AML-193 (cell line): ENCODE results near the gene TUBD1.
A peak's percentile ranks its signal among the peaks of the same experiment; 100 is the strongest.
"Not testable (repeated sequence)": the region's sequence is repeated elsewhere in the genome, so short reads cannot be mapped to it uniquely, and the experiment has no call there.

Experiments used
- DNase-seq, 2 experiments: peaks; one replicate each; lab custom pipeline; 2025; lab: John Stamatoyannopoulos, UW

TUBD1 gene, protein sequence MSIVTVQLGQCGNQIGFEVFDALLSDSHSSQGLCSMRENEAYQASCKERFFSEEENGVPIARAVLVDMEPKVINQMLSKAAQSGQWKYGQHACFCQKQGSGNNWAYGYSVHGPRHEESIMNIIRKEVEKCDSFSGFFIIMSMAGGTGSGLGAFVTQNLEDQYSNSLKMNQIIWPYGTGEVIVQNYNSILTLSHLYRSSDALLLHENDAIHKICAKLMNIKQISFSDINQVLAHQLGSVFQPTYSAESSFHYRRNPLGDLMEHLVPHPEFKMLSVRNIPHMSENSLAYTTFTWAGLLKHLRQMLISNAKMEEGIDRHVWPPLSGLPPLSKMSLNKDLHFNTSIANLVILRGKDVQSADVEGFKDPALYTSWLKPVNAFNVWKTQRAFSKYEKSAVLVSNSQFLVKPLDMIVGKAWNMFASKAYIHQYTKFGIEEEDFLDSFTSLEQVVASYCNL

DNA sequence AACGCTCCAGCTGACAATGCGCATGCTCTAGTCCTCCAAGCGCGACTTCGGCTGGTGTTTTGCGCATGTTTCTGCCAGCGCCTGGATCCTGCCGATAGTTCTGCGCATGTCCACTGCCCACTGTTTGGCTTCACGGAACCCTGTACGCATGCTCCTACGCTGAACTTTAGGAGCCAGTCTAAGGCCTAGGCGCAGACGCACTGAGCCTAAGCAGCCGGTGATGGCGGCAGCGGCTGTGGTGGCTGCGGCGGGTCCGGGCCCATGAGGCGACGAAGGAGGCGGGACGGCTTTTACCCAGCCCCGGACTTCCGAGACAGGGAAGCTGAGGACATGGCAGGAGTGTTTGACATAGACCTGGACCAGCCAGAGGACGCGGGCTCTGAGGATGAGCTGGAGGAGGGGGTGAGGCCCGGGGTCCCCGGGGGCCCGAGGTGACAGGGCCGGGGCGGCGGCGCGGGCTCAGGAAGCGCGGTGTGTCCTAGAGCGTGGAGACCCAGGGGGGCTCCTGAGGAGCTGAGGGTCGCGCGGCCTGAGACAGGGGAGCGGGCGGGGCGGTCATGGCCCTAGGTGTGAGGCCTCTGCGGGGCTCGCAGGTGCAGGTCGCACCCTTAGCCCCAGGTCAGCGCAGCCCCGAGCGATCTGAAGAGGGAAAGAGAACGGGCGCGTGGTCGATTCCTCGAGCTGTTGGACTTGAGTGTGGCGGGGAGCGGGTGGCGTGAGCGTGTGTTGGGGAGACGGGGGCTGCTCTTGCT is at the start of gene TUBD1, which contains the start of gene RPS6KB1:
TUBD1 (minus strand) TSS at position 20 of the 752 bp plus-strand sequence. CDS start 1,941 bp downstream, outside the sequence.
RPS6KB1 (plus strand) TSS at position 198 of the 752 bp plus-strand sequence; CDS start at position 262, 64 bp downstream.
- peak; percentile 100 for DNase-seq

GRCh38 chr17:59941131-59941530 is 48.4 kb upstream of the TUBD1 start:
- DNase-seq = no peak

DNA sequence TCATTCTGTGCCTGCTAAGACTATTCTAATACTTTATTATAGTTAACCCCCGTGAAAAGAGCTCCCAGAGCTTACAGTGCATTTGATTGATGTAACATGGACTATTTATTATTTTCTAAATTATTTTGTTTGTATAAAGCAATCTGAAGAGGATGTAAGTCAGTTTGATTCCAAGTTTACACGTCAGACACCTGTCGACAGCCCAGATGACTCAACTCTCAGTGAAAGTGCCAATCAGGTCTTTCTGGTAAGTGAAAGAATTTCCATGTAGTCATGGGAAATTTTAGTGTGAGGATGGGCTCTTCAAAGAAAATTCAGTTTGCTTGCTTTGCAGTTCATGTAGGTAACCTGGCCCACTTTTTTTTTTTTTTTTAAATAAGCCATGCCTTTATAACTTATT is 48.0 kb upstream of the TUBD1 start:
- DNase-seq = not testable (repeated sequence)

DNA sequence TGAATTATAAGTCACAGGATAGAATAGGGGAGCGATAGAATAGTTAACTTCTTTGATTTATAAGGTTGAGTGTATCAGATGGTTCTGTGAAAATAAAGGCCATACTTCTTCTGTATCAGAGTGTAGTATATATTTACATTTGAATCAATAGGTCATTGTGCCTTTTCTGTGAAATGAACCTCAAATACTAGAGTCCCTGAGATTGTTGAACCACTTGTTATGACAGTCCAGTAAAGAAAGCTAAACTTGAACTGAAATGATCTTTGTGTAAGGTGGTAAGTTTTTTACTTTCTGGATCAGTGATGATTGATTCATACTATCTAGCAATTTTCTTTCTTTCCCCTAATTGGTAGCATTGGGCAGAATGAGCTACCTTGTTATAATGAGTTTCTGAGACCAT is 40.6 kb upstream of the TUBD1 start:
- not testable (repeated sequence) for DNase-seq

- DNase-seq = peak; percentile 8 to 12
Measured at GRCh38 chr17:59930768-59931167, 38.0 kb upstream of the TUBD1 start.

GRCh38 chr17:59930121-59930520 is 37.4 kb upstream of the TUBD1 start:
- DNase-seq = not testable (repeated sequence)

DNA sequence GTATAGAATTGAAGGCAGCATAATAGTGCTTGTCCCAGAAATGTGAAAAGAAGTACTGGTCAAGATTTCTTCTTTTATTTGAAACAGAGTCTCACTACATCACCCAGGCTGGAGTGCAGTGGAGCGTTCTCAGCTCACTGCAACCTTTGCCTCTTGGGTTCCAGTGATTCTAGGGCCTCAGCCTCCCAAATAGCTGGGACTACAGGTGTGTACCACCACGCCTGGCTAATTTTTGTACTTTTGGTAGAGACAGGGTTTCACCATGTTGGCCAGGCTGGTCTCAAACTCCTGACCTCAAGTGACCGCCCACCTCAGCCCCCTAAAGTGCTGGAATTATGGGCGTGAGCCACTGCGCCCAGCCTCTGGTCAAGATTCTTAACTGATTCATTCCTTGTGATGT is 27.9 kb upstream of the TUBD1 start:
- DNase-seq = not testable (repeated sequence)

DNA sequence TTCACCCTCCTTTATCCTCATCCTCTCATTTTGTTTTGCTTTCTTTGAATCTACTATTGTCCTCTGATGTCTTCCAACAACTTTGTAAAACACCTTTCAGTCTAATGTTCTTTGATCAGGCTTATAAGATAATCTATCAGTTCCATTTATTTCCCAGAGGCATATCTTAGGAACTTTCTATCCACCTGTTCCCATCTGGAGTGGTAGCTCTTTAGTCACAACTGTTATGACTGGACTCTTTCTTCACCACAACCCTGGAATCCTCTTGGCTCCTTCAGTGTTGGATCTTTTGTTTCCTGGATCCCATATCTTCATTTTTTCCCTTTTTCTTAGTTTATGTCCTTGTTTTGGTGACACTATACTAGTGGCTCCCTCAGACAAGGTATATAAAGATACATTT is 23.7 kb upstream of the TUBD1 start:
- DNase-seq = no peak

GRCh38 chr17:59914274-59914854 is 21.6 kb upstream of the TUBD1 start:
- DNase-seq = peak; percentile 77 to 81

DNA sequence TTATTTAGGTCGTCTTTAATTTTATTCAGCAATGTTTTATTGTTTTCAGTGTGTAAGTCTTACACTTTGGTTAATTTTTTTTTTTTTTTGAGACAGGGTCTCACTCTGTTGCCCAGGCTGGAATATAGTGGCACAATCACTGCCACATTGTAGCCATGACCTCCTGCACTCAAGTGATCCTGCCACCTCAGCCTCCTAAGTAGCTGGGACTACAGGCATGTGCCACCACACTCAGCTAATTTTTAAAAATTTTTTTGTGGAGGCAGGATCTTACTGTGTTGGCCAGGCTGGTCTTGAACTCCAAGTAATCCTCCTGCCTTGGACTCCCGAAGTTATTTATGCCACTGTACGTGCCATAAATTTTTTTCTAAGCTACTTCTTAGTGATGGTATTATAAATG is 14.7 kb upstream of the TUBD1 start:
- no peak for DNase-seq

- DNase-seq = no peak
Measured at GRCh38 chr17:59903455-59903854, 10.7 kb upstream of the TUBD1 start.

DNA sequence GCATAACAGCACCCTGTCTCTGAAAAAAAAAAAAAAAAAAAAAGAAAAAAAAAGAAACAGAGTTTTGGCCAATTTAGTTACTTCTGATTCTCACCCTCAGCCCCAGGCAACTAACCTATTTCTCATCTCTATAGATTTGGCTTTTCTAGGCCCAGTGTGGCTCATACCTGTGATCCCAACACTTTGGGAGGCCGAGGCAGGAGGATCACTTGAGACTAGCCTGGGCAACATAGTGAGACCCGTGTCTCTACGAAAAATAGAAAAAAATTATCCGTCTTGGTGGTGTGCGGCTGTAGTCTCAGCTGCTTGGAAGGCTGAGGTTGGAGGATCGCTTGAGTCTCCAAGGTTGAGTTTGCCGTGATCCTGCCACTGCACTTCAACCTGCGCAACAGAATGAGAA is 8.9 kb upstream of the TUBD1 start:
- no peak for DNase-seq

- no peak for DNase-seq
Measured at GRCh38 chr17:59899099-59899498, 6.4 kb upstream of the TUBD1 start.

DNA sequence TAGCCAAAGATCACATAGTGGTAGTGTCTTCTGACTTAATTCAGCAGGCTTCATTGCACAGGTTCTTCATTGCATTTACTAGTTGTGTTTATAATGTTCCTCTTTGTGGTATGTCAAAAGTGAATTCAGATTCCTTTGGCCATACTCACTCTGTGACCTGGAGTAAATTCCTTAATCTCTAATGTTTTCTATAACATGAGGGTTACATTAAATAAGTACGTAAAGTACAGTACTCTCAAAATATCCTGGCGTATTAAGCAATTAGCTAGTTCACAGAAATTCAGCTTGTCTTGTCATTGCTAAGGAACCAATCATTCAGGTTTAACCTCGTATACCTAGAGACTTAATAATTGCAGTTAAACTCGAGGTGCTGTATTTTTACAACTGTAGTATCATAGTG is 4.3 kb upstream of the TUBD1 start:
- DNase-seq = no peak

- DNase-seq = peak in 1 of 2 experiments; percentile 29
Measured at GRCh38 chr17:59893676-59894100, 945 bp upstream of the TUBD1 start.

DNA sequence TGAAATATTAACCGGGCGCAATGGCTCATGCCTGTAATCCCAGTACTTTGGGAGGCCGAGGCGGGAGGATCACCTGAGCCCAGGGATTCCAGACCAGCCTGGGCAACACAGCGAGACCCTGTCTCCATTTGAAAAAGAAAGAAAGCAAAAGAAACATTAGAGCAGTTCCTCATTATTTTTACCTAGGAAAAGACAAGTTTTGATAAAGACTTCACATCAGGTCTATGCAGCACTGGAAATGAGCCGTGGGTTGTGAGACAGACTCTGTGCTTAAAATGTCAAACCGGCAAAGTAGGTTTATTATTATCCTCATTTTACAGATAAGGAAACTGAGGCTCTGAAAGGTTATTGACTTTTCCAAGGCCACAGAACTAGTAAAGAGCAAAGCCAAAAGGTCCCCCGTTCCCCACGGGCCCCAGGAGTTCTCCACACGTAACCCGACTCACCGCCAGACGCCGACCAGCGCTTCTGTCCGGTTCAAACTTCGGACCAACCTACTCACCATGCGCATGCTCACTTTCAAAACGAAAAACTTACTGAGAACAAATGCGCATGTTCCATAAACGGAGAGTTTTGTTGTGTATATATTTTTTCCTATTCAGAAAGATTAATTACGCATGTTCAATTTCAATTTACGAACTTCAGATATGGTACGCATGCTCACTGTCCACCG is 356 bp downstream of the TUBD1 start:
- no peak for DNase-seq

DNA sequence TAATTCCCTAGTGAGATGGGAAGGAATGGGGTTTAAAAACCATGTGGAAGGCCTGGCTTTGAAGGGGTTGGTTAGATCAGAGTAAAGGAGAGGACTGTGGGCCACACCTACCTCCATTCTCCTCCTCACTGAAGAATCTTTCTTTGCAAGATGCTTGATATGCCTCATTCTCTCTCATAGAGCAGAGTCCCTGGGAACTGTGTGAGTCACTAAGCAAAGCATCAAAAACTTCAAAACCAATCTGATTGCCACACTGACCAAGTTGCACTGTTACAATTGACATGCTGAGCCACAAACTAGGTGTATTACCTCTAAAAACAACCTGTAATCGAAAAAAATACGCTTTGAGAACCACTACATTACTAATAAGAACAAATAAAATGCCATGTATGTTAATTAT is 2.0 kb downstream of the TUBD1 start:
- no peak for DNase-seq

GRCh38 chr17:59888145-59888750 is 4.5 kb downstream of the TUBD1 start:
- DNase-seq = no peak

DNA sequence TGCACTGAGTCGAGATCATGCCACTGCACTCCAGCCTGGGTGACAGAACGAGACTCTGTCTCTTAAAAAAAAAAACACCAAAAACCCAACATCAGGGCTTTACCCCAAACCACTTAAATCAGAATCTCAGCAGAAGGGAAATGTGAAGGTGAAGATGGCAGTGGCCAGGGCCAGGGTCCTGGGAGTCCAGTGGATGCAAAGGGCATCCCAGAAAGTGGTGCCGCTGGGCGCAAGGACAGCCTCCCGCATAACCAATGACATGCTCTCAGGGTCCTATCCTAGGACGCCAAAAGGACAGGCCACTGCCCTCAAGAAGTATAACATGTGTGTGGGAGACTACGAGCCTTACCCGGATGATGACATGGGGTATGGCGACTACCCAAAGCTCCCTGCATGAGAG is 7.9 kb downstream of the TUBD1 start:
- DNase-seq = no peak

- no peak for DNase-seq
Measured at GRCh38 chr17:59878624-59879023, 14.1 kb downstream of the TUBD1 start.

DNA sequence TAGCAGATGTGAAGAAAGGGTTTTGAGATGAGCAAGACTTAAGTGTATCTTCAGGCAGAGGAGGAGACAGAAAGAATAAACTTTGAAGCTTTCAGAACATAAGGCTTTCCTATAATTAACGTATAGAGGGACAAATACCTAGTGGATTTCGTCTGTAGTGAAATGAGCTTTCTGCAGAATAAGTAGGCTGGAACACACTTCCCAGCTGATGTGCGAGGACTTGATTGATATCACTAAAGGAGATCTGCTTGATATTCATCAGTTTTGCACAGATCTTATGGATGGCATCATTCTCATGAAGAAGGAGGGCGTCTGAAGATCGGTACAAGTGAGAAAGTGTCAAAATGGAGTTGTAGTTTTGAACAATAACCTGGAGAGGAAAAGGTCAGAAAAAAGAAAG is 14.8 kb downstream of the TUBD1 start:
- DNase-seq = no peak

- peak; percentile 81 to 82 for DNase-seq
Measured at GRCh38 chr17:59876107-59876506, 16.6 kb downstream of the TUBD1 start.
